Prostate gland (tissue), 2 donors: ENCODE results near the gene IFNAR1.

Experiments
- CTCF ChIP-seq, 4 experiments: fragments of 200-600 bp in 2 of 4; fragments of 450-650 bp in 2 of 4; sonication (generic) in 2 of 4; IDR thresholded peaks; 1 replicate in 3 of 4; 2 replicates in 1 of 4; pipeline ENCODE4 v1.5.1; 2016 to 2019; ENCODE audit warnings: antibody characterized with exemption in 4 of 4, mild to moderate bottlenecking in 2 of 4, moderate library complexity in 2 of 4
- POLR2A ChIP-seq: fragments of 450-650 bp; IDR thresholded peaks from one replicate; pipeline ENCODE4 v1.6.1; 2016; ENCODE audit warnings: antibody characterized with exemption, mild to moderate bottlenecking

GRCh38 chr21:33302055-33302454 lies 22.7 kb upstream of the IFNAR1 start:
- no peak for TF ChIP-seq CTCF (IDR thresholded peaks at IDR 0.05)
- no peak for TF ChIP-seq POLR2A
